Uterus (tissue), 4 donors: ENCODE data around the gene APOC4. TPM values are rescaled to one million over a fixed set of nuclear protein-coding genes. Genes with fewer than 3 reads are reported as not detected.
"Not testable (repeated sequence)": the region's sequence is repeated elsewhere in the genome, so short reads cannot be mapped to it uniquely, and the experiment has no call there.

ENCODE experiments used
- DNase-seq, 2 donors: peaks; one replicate each; pipeline ENCODE4 v3.0.0-alpha.2; 2019 to 2020
- H3K27ac ChIP-seq, 2 donors: fragments of 200-600 bp; sonication (generic); 1 replicate in 1 of 2; 2 replicates in 1 of 2; pipeline ENCODE4 v1.5.1; 2016 to 2018
- H3K27me3 ChIP-seq, 2 donors: fragments of 200-600 bp; sonication (generic); one replicate each; pipeline ENCODE4 v1.5.1; 2018 to 2019; ENCODE audit warnings: control low read depth in 1 of 2
- H3K36me3 ChIP-seq, 2 donors: fragments of 200-600 bp; sonication (generic); one replicate each; pipeline ENCODE4 v1.5.1; 2019; ENCODE audit warnings: control low read depth in 1 of 2
- H3K4me1 ChIP-seq, 2 donors: fragments of 200-600 bp; sonication (generic); one replicate each; pipeline ENCODE4 v1.5.1; 2018 to 2019; ENCODE audit warnings: control low read depth in 1 of 2
- H3K4me3 ChIP-seq, 2 donors: fragments of 200-600 bp; sonication (generic); 1 replicate in 1 of 2; 2 replicates in 1 of 2; pipeline ENCODE4 v1.5.1; 2018 to 2019; ENCODE audit warnings: mild to moderate bottlenecking in 1 of 2
- H3K9me3 ChIP-seq, 2 donors: fragments of 200-600 bp; sonication (generic); one replicate each; pipeline ENCODE4 v1.5.1; 2019; ENCODE audit warnings: control low read depth in 1 of 2
- CTCF ChIP-seq, 4 experiments: fragments of 200-600 bp in 2 of 4; fragments of 450-650 bp in 2 of 4; sonication (generic) in 2 of 4; IDR thresholded peaks; one replicate each; pipeline ENCODE4 v1.5.1; 2016 to 2019; ENCODE audit warnings: antibody characterized with exemption in 4 of 4, mild to moderate bottlenecking in 2 of 4, moderate library complexity in 1 of 4
- POLR2A ChIP-seq, 2 donors: fragments of 450-650 bp; IDR thresholded peaks; one replicate each; pipeline ENCODE4 v1.6.1; 2016; ENCODE audit warnings: antibody characterized with exemption in 2 of 2, mild to moderate bottlenecking in 1 of 2, moderate library complexity in 1 of 2
- intact Hi-C: fragments of 100-400 bp; cut with DNase I; formaldehyde crosslinking; loops from one replicate; pipeline ENCODE4 v1.15.1; 2023; ENCODE audit warnings: low total_unique reads
- total RNA-seq, 4 donors: library from RNA; depleted of rRNA in 3 of 4; stranded (reverse); fragments of >200 nt in 3 of 4; gene quantifications; one replicate each; pipeline versions ENCODE4 v1.1.0 to v1.2.4, GENCODE V29; 2014 to 2023
- donor health status: DM: yes; HTN: yes; CAD: no.

APOC4 gene
- total RNA-seq, 4 donors from 2014 or later: not detected

GRCh38 chr19:44960906-44961728 is 19.1 kb downstream of the APOC4 start:
- Histone ChIP-seq H3K4me1 (peaks cover 2 to 9% of the 10 kb centered on the region in 2 donors), H3K4me3 (no peak overlapping the region), H3K36me3 (no peaks in the 10 kb centered on the region), H3K27me3 (no peaks in the 10 kb centered on the region), H3K9me3 (no peaks in the 10 kb centered on the region), H3K27ac (no peak overlapping the region)
- TF ChIP-seq CTCF (IDR thresholded peaks at IDR 0.05): no peak
- TF ChIP-seq POLR2A (IDR thresholded peaks at IDR 0.05): no peak
- intact Hi-C loops: no loop called here
- DNase-seq: no peak

- intact Hi-C loops: no loop called here
- H3K27ac ChIP-seq: no peak overlapping the region
- no peaks in the 10 kb centered on the region for H3K9me3 ChIP-seq
- no peak overlapping the region for H3K4me3 ChIP-seq
- no peaks in the 10 kb centered on the region for H3K27me3 ChIP-seq
- DNase-seq: no peak
- no peak for TF ChIP-seq CTCF (IDR thresholded peaks at IDR 0.05)
- TF ChIP-seq POLR2A (IDR thresholded peaks at IDR 0.05): no peak
- H3K36me3 ChIP-seq: no peaks in the 10 kb centered on the region
- peaks cover 0 to 2% of the 10 kb centered on the region in 2 donors for H3K4me1 ChIP-seq
These were observed 19.8 kb downstream of the APOC4 start for GRCh38 chr19:44961821-44962220.

- no peak overlapping the region for H3K27ac ChIP-seq
- TF ChIP-seq POLR2A (IDR thresholded peaks at IDR 0.05) (no peak), CTCF (IDR thresholded peaks at IDR 0.05) (no peak)
- no peaks in the 10 kb centered on the region for H3K27me3 ChIP-seq
- H3K9me3 ChIP-seq: no peaks in the 10 kb centered on the region
- H3K4me1 ChIP-seq: no peaks in the 10 kb centered on the region
- no peak for DNase-seq
- no peak overlapping the region for H3K4me3 ChIP-seq
- intact Hi-C loops: no loop called here
- H3K36me3 ChIP-seq: no peaks in the 10 kb centered on the region
These were observed 26.1 kb downstream of the APOC4 start for GRCh38 chr19:44968118-44968517.

- TF ChIP-seq POLR2A (IDR thresholded peaks at IDR 0.05) (no peak), CTCF (IDR thresholded peaks at IDR 0.05) (no peak)
- Histone ChIP-seq H3K9me3 (no peaks in the 10 kb centered on the region), H3K27ac (no peak overlapping the region), H3K4me1 (no peaks in the 10 kb centered on the region), H3K4me3 (no peak overlapping the region), H3K36me3 (no peaks in the 10 kb centered on the region), H3K27me3 (no peaks in the 10 kb centered on the region)
- no peak for DNase-seq
- intact Hi-C loops: no loop called here
These were observed 26.6 kb downstream of the APOC4 start for GRCh38 chr19:44968670-44969069.

- Histone ChIP-seq H3K27ac (no peak overlapping the region), H3K4me1 (no peaks in the 10 kb centered on the region), H3K9me3 (no peaks in the 10 kb centered on the region), H3K36me3 (no peaks in the 10 kb centered on the region), H3K4me3 (no peak overlapping the region), H3K27me3 (no peaks in the 10 kb centered on the region)
- no peak for DNase-seq
- intact Hi-C loops: no loop called here
- TF ChIP-seq POLR2A (IDR thresholded peaks at IDR 0.05) (no peak), CTCF (IDR thresholded peaks at IDR 0.05) (no peak)
These were observed 27.4 kb downstream of the APOC4 start for GRCh38 chr19:44969437-44969836.

- H3K27me3 ChIP-seq, H3K4me3 ChIP-seq, H3K36me3 ChIP-seq, DNase-seq, H3K4me1 ChIP-seq, H3K27ac ChIP-seq, intact Hi-C loops, H3K9me3 ChIP-seq: not testable (repeated sequence)
These were observed 29.4 kb downstream of the APOC4 start for GRCh38 chr19:44971451-44971850.
